Hematopoietic multipotent progenitor cell treated with erythropoietin and hydrocortisone succinate and interleukin-3 and kit ligand, for 17 days (in vitro differentiated cells): ENCODE data around the gene REPIN1.
"Not testable (repeated sequence)": the region's sequence is repeated elsewhere in the genome, so short reads cannot be mapped to it uniquely, and the experiment has no call there.

Source experiments
- DNase-seq: peaks from one replicate; pipeline ENCODE4 v3.0.0-alpha.2; 2015; ENCODE audit warnings: low spot score

Gene REPIN1

DNA sequence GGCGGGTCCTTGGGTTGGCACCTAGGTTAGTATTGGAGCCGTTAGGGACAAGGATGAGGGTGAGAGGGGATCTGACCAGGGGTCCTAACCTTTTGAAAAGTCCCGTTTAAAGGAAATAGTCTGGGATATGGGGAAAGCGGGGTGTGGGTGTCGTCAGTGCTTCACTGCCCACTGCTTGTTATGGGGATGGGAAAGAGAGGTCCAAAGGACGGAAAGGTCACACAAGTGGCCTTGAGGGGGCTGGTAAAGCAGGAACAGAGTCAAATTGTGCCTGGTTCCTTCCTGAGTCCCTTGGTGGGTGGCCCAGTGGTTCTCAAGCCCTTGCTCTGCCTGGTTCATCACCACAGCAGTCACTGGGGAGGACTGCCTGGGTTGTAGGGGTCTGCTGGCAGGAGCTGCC is 7.9 kb downstream of the REPIN1 start:
- DNase-seq, result no peak

DNA sequence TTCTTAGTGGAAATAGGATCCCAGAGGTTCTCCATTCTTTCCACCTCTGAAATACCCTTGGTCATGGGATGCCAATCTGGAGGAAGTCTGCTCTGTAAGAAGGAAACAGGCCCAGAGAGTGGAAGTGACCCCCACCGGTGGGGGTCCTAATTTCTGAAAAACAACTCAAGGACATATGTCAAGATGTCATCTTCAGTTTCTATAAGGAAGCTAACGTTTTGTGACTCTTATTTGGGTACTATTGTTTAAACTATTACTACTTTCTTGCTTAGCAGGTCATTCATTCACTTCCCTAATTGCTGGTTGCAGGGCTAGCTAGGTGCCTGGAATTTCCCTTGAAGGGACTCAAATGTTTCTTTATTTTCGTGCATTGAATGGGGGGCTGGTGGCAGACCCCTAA is 8.6 kb downstream of the REPIN1 start:
- no peak for DNase-seq

DNA sequence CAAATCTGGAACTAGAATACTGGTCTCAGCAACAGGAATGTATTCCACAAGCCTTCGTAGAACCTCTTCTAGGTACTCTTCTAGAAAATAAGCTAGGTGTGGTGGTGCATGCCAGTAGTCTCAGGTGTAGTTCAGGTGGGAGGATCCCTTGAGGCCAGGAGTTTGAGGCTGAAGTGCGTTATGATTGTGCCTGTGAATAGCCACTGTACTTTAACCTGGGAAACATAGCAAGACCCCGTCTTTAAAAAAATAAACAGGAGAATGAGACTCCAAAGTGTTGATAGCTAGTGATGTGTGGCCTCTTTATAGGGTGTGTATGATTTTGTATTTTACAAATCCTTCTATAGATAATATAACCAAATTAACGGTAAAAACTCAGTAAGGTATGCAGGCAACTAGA is 9.0 kb downstream of the REPIN1 start:
- no peak for DNase-seq

DNA sequence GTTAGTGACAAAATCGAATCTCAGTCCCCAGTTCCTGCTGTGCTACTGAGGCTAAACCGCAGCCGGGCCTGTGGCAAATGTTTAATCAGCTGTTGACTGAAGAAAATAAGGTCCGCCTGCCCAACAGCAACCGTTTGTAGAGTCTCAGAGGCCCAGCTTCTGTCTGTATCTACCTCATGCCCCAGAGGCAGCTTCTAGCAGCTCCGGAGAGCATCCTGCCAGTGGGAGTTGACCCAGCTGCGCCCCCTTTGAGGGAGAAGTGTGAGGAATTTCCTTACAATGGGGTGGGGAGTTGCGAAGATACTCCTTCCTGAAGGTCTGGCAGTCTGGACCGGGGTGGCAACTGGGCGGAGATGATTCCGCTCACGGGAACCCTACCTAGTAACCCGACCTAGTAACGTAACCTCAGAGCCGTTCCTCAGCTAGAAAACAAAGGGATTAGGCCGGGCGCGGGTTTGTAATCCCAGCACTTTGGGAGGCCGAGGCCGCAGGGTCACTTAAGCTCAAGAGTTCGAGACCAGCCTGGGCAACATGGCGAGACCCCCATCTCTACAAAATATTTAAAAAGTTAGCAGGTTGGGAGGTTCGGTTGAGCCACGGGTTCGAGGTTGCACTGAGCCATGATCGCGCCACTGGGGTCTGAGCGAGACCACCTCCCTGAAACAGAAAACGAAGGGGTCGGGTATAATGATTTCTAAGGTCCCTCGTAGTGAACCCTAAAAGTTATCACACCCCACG is 9.7 kb downstream of the REPIN1 start:
- peak; percentile 33 for DNase-seq

DNA sequence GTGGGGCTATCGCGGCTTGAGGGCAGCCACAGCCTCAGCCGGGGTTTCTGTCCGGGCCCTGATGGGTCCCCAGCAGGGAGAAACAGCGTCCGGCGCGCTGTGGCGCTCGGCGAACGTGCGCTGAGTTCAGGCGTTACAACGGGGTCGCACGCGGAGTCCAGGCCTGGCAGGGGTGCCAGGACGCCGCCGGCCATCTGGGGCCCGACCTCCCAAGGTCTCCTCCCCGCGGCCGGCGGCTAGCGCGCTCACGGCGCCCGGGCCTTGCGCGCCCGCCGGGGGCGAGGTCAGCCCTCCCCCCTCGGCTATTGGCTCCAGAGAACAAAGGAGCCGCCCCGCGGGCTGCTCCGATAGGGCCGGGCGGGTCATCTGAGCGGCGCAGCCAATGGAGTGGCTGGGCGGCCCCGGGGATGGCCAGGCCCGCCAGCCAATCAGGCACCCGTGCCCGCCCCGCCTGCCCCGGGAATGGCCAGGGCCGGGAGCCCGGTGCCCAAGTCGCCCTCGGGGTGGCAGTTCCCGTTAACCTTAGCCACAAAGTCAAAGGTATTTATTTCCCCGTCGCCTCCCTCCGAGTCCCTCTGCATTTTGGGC is 10.3 kb downstream of the REPIN1 start, which contains the start of gene ZNF775:
TSS of gene ZNF775 (plus strand) at position 478 of the 588 bp plus-strand sequence. CDS start 9,141 bp downstream, outside the sequence.
- peak; percentile 93 for DNase-seq

DNA sequence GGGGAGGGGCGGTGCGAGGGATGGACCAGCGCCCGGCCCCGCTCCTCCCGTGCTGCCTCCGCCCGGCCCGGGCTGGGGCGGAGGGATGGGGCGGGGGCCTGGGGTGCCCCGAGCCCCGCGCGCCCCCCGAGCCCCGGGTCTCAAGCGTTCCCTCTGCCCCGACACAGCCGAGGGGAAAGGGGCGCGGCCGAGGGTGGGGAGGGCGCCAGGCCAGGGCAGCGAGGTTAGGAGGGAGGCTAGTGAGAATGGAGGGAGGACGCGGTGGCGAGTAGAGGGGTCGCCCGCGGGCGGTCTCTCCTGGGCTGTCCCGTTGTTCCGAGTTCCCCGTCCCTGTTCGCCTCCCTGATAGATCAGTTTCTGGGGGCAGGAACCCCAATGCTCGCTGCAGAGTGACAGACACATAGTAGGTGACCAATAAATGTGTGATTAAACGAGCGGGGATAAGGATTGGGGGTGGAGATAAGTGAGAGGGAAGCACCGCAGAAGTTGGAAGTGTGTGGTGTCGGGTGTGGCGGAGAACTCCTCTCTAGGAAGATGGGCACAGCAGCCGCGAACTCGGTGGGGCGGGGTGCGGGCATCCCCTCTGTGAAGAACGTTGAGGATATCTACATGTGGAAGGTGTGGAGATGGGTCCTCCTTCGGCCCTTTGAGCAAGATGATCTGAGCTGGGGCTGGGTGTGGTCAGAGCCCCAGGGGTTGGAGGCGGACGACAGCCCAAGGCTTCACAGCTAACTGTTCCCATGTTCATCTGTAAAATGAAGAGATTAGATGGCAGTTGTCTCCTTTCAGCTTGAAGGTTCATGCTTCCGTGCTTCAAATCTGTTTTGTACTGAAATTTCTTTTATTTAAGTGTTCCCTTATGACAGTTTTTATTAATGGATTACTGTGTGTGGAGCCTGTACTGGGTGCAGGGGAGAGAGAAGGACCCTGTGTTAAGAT is 11.1 kb downstream of the REPIN1 start:
- peak; percentile 45 for DNase-seq

DNA sequence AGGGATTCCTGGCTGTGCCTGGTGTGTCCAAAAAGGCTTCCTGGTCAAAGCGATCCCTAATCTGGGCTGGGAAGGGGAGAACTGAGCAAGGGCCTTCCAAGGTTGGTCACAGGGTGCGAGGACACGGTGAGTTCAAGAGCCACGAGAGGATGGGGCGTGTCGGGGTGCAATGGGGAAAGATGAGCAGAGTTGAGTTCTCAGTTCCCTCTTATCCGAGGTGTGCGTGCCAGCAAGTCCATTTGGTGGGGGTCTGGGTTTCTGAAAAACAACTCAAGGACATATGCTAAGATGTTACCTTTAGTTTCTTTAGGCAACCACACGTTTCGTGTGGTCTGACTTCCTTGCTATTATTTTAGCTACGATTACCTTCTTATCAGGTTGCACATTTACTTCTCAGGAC is 11.8 kb downstream of the REPIN1 start:
- no peak for DNase-seq

DNA sequence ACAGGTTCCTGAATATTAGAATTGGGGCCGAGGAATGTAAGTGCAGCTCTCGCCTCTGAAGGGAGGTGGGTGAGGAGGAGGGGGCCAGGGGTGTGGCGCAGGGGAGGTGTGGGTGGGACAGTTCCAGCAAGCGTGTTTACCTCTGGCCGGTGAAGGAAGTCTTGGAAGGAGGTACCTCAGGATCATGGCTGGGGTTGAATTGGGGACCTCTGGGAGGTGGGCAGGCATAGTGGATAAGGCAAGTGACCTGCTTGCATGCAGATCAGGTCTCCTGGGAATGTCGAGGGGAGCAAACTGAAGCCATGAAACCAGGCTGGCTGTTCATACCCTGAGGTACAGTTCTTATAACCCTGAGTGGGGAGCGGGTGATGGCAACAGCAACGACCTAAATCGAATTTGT is 12.5 kb downstream of the REPIN1 start:
- DNase-seq, result no peak

DNA sequence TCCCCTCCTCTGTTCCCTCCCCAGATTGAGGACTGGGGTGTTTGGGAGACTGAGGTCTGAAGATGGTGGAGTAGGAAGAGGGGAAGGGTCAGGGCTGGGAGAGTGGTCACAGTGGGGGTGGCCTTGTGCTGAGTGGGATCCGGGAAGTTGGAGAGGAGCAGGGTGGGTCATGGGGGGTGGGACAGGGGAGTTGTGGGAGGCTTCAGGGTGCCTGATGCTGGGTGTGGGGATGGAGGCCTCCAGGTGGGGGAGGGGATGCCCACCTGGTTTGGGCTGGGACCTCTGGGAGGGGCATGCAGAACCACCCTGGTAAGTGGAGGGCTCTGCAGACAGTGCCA is 13.1 kb downstream of the REPIN1 start:
- no peak for DNase-seq

DNA sequence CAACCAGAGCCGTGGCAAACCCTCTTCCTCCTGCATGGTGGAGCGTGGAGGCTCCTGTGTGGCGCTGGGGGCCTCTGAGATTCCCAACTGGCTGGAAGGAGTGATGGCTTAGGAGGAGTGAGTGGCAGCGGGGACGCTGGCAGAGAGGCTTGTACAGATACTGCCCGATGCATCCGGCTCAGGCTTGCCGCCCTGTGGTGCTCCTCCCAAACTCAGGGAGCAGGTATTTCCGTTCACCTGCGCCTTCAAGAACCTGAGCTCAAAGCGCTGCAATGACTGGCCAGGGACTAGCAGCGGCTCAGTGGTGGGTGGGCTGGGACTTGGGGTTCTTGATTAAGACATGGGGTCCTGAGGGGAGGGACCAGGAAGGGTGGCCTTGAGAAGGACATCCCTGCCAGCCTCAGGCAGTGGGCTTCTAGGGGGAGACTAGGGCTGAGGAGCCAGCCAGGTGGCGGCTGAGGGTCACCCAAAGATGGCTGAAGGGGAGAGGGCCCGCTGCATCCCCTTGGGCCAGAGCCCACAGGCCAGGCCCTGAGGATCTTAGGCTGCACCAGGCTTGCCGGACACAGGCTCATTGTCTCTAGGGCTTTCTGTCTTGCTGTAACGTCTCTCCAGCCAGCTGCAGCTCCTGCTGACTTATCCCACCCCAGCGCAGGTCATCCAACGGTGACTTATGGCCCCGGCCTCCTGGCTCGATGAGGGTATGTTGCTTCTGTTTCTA is 13.7 kb downstream of the REPIN1 start:
- DNase-seq, result no peak

DNA sequence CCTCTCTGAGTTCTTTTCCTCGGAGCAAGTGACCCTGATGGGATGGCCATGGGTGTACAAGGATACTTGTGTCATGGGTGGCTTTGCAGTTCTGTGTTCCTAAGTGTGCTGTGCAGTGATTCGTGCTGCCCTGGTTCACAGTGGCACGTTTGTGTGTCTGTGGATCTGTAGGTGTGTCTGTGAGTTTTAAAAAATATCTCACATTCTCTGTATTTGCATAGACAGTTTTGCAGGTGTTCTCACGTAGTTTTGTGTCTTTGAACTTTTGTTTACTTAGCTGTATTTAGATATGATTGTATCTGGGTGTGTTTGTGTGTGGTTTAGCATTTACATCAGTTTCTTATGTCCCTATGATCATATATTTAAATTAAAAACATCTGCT is 14.2 kb downstream of the REPIN1 start:
- DNase-seq, result no peak

DNA sequence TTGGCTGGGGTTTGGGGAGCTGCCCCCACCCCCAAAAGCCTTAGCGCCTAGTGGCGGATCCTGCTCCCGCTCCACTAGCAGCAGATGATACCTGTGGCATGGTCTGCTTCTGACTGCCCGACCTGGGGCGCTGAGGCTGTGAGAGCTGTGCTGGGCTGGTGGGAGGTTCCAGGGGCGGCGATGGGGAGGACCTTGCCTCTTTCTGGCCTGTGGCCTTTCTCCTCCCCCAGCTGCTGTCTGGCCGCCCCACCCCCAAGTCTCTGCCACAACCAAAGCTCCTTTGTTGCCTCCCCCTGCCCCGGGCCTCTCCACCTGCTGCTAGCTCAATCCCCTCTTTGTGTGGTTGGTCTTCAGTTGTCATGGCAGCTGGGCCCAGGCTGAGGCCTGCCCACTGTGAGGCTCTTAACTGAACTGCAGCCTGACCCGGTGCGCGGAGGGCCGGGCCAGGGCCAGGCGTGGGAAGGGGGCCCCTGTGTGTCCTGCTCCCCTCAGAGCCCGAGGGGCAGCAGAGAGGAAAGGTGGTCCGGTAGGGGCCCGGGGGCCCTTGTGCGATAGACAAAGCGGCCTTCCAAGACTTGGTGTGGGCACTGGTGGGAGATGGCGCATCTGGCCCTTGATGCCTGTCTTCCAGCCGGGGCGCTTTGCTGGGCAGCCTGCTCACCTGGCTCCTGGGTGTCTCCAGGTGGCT is 15.2 kb downstream of the REPIN1 start:
- DNase-seq, result no peak

DNA sequence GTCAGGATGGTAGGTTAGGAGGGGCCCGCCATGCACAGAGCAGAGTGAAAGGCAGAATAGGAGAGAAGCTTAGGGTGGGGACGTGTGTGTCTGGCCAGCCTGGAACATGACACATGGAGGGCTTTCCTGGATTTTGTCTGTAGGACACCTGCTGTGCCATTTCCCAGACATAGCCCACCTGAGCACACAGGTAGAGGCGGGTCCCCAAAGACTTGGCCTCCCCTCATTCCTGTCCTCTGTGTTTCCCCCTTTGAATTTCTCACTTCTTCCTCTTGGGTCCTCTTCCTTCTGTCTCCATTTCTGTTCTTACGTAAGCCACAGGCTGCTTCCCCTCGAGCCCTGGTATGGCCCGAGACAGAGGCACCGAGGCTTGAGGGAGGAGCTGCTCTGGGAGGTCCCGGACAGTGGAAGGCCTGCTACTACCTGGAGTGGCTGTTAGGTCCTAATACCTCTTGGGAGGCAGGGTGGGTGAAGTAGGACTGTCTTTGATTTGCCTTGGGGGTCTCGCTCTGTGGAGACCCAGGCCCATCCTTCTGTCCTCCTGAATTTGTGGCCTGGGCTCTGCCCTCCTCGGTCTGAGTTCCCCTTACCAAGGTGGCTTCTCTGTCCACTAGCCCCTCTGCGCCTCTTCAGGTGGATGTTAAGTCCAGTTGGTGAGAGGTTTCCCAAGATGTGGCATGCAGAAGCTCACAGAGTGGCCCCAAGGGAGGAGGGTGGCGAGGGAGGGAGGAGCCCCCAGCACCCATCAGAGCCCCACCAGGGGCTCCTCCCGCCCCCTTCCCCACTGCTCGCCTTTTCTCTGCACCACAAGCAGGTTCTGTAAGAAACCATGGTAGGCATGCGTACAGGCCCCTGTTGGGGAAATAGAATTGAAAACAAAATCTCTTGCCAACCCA is 16.0 kb downstream of the REPIN1 start:
- DNase-seq, result no peak

DNA sequence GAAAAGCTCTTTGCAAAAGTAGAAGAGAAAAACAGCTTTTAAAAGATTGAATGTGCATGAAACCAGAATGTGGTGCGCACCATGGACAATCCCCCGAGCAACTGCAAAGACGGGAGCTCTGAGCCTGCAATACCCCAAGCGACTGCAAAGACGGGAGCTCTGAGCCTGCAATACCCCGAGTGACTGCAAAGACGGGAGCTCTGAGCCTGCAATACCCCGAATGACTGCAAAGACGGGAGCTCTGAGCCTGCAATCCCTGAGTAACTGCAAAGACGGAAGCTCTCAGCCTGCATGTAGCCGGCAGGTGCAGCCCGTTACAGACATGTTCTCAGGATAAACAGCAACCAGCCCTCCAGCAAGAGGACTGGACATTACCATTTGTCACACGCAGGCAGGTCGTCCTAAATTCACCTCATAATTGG is 16.7 kb downstream of the REPIN1 start:
- no peak for DNase-seq

DNA sequence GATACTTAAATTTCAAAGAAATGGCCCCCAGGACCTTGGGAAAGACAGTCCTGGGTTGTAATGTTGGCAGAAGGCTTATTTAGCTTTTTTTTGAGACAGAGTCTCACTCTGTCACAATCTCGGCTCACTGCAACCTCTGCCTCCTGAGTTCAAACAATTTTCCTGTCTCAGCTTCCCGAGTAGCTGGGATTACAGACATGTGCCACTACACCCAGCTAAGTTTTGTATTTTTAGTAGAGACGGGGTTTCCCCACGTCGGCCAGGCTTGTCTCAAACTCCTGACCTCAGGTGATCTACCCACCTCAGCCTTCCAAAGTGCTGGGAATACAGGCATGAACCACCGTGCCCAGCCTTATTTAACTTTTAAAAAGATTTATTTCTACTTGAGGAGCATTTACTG is 17.3 kb downstream of the REPIN1 start:
- not testable (repeated sequence) for DNase-seq

DNA sequence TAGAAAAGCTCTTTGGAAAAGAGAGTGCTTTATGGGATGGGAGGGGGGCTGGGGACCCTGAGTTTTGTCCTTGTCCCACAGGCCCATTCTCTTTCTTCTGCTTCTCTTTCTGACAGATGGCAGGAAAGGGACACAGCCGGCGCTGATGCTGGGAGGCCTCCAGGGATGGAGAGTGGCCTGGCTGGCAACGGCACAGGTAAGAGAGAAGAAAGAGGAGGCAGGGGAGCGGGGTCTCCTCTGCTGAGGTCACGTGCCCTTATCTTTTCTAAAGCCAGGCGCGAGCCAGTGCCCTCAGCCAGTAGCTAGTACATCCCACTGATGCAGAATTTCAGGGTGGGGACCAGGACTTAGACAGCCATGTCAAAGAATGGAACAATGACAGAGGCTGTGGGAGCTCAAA is 19.7 kb downstream of the REPIN1 start:
- DNase-seq, result no peak

DNA sequence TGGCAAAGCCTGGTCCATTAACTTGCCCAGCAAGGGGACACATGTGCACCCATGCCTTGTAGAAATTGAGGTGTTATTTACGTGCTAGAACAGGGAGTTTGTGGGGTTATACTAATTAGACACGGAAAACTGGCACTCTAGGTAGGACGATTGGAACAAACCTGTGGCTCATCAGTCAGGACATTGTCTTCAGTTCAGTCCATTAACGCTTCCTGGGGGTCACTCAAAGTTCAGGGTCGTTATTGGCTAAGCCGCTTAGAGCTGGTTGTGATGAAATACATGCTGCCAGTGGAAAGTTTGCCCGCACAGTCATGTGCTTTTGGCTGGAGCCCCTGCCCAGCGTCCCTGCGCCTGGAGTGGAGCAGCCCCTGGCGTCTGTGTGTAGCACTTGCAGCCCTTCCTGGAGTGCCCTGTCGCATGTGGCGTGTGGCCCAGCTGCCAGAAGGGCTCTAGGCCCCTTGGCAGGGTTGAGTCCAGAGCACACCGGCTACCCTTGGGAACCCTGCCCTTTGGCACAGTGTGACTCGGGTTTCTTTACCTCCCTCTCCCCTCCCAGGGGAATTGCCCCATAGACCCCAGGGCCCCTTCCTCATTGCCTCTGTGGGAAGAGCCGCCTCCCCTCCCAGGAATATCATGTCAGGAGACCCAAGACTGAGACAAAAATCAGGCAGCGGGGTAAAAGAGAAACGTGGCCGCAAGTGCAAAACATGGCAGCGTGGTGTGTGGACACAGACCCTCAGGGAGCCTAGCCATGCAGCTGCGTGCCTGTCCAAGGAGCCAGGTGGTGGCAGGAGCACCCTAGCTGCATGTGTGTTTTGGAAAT is 20.3 kb downstream of the REPIN1 start:
- DNase-seq, result no peak

DNA sequence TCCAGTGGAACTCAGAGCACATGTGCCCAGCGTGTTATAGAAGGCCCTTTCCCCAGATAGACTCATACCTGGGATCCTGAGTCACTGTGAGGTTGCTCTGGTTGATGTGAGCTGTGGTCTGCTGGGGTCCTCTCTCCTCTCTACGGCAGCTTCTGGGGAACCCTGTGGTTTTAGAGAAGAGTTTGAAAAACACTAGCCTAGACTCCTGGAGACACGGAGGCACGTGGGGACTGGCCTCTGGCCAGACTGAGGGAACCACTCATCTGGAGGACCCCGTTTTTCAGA is 20.9 kb downstream of the REPIN1 start:
- DNase-seq, result no peak

DNA sequence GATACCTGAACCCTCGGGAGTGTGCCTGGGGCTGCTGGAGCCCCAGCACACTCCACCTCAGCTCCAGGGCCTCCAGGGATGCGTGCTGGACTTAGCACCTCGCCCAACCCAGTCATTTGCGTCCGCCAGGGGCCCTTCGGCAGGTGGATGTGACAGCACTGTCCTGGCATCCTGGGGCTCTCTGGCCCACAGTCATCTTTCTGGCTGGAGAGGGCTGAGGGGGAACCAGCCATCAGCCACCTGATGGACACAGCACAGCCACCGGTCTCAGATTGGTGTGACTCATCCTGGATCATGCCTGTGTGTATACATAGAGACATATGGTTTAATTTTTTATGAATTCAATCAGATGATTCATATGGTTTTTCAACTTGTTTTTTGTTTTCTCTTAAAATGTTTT is 21.6 kb downstream of the REPIN1 start:
- no peak for DNase-seq

DNA sequence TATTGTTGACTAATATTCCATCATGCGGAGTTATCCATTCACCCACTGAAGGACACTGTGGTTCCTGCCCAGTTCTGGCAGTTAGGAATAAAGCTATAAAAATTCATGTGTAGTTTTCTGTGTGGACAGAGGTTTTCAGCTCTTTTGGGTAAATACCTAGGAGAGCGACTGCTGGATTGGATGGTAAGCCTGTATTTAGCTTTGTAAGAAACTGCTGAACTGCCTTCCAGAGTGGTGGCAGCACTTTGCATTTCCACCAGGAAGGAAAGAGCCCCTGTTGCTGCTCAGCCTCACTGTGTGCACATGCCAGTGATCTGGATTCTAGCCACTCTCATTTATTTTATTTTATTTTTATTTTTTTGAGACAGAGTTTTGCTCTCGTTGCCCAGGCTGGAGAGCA is 24.7 kb downstream of the REPIN1 start:
- no peak for DNase-seq
